ENCODE data around the gene AGBL3.

DNA sequence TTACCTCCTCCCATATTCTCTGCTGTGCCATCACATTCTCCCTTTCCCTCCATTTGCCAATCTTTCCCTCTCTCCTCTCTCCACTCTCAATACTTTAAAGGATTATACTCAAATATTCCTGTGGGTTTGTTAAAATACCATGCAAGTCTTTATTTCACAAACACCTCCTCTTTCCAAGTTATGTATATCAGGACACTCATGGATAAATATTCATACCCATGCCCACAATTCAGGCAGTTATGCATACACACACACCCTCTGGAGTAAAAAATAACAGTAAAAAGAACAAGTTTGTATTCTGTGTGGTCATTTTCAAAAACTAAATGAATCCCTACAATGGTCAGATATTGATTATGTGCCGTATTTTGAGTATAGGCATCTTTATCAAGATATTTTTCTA is 88.2 kb downstream of the AGBL3 start:
- TF ChIP-seq, protein P1, sequence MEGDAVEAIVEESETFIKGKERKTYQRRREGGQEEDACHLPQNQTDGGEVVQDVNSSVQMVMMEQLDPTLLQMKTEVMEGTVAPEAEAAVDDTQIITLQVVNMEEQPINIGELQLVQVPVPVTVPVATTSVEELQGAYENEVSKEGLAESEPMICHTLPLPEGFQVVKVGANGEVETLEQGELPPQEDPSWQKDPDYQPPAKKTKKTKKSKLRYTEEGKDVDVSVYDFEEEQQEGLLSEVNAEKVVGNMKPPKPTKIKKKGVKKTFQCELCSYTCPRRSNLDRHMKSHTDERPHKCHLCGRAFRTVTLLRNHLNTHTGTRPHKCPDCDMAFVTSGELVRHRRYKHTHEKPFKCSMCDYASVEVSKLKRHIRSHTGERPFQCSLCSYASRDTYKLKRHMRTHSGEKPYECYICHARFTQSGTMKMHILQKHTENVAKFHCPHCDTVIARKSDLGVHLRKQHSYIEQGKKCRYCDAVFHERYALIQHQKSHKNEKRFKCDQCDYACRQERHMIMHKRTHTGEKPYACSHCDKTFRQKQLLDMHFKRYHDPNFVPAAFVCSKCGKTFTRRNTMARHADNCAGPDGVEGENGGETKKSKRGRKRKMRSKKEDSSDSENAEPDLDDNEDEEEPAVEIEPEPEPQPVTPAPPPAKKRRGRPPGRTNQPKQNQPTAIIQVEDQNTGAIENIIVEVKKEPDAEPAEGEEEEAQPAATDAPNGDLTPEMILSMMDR (IDR thresholded peaks at IDR 0.05), result no peak
- TF ChIP-seq POLR2A (IDR thresholded peaks at IDR 0.05), result no peak

Data from uterus (tissue), 2 donors.